WTC11 (cell line): ENCODE data around the gene SLC16A13.

Source experiments
- CBFB ChIP-seq: sonication (generic); formaldehyde crosslinking; IDR thresholded peaks from 2 replicates; pipeline ENCODE4 v1.8.1; 2022; ENCODE audit warnings: mild to moderate bottlenecking, low read depth, missing genetic modification reagents
- ETV6 ChIP-seq: sonication (generic); formaldehyde crosslinking; IDR thresholded peaks from 2 replicates; pipeline ENCODE4 v1.8.1; 2022; ENCODE audit warnings: mild to moderate bottlenecking, missing genetic modification reagents
- NR1H2 ChIP-seq: sonication (generic); formaldehyde crosslinking; IDR thresholded peaks from 2 replicates; pipeline ENCODE4 v1.9.0; 2021; ENCODE audit warnings: mild to moderate bottlenecking, moderate library complexity, missing genetic modification reagents
- ZNF416 ChIP-seq: fragments of 250-450 bp; sonication (Bioruptor Pico); IDR thresholded peaks from 2 replicates; pipeline ENCODE4 v1.9.0; 2021; ENCODE audit warnings: mild to moderate bottlenecking, inconsistent platforms
- TF ChIP-seq, protein P1 (sequence below): sonication (generic); formaldehyde crosslinking; IDR thresholded peaks from 2 replicates; pipeline ENCODE4 v1.8.1; 2022; ENCODE audit warnings: low read depth, mild to moderate bottlenecking, moderate library complexity, missing genetic modification reagents, borderline replicate concordance
- TF ChIP-seq, protein P2 (sequence below): sonication (generic); formaldehyde crosslinking; IDR thresholded peaks from 2 replicates; pipeline ENCODE4 v1.8.0; 2022; ENCODE audit warnings: missing genetic modification reagents
- TF ChIP-seq, protein P3 (sequence below): sonication (generic); formaldehyde crosslinking; IDR thresholded peaks from 2 replicates; pipeline ENCODE4 v1.8.1; 2023; ENCODE audit warnings: mild to moderate bottlenecking, missing genetic modification reagents, moderate library complexity
- TF ChIP-seq, protein P4 (sequence below): fragments of 200-600 bp; IDR thresholded peaks from 2 replicates; pipeline ENCODE4 v1.8.0; 2022; ENCODE audit warnings: antibody characterized with exemption
- TF ChIP-seq, protein P5 (sequence below): sonication (generic); formaldehyde crosslinking; IDR thresholded peaks from 2 replicates; pipeline ENCODE4 v1.8.0; 2022; ENCODE audit warnings: mild to moderate bottlenecking, missing genetic modification reagents

DNA sequence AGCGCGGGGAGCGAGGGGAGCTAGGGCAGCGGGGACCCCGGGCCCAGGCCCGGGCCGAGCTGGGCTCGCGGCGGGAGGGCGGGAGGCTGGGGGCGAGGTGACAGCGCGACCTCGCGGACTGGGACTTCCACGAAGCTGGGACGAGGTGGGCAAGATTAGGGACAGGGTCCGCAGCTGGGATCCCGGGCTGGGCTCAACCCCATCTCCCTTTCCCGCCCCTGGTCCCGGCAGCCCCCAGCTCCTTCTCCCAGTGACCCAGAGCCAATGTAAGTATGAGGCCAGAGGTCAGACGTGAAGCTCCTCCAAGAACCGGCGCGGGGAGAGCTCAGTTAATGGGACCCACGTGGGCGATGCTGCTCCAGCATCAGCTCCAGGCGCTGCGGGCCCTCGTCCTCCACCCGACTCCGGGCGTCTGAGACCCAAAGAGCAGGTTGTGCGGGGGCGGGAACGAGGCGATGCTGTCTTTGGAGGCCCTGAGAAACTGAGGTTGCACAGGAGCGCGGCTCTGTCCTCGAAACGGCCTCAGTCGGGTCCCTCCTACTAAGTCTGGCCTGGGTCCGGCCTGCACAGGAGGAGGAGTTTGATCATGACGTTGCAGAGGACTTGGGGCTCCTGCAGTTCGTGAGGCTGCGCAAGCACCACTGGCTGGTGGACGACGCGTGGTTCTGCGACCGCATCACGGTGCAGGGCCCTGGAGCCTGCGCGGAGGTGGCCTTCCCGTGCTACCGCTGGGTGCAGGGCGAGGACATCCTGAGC is 39.4 kb upstream of the SLC16A13 start:
- TF ChIP-seq, protein P1, sequence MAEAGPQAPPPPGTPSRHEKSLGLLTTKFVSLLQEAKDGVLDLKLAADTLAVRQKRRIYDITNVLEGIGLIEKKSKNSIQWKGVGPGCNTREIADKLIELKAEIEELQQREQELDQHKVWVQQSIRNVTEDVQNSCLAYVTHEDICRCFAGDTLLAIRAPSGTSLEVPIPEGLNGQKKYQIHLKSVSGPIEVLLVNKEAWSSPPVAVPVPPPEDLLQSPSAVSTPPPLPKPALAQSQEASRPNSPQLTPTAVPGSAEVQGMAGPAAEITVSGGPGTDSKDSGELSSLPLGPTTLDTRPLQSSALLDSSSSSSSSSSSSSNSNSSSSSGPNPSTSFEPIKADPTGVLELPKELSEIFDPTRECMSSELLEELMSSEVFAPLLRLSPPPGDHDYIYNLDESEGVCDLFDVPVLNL (CRISPR knock-in tag) = no peak
- TF ChIP-seq CBFB (CRISPR knock-in tag) (no peak), NR1H2 (CRISPR knock-in tag) (no peak), ZNF416 (CRISPR knock-in tag) (no peak), ETV6 (CRISPR knock-in tag) (no peak)
- TF ChIP-seq, protein P2, sequence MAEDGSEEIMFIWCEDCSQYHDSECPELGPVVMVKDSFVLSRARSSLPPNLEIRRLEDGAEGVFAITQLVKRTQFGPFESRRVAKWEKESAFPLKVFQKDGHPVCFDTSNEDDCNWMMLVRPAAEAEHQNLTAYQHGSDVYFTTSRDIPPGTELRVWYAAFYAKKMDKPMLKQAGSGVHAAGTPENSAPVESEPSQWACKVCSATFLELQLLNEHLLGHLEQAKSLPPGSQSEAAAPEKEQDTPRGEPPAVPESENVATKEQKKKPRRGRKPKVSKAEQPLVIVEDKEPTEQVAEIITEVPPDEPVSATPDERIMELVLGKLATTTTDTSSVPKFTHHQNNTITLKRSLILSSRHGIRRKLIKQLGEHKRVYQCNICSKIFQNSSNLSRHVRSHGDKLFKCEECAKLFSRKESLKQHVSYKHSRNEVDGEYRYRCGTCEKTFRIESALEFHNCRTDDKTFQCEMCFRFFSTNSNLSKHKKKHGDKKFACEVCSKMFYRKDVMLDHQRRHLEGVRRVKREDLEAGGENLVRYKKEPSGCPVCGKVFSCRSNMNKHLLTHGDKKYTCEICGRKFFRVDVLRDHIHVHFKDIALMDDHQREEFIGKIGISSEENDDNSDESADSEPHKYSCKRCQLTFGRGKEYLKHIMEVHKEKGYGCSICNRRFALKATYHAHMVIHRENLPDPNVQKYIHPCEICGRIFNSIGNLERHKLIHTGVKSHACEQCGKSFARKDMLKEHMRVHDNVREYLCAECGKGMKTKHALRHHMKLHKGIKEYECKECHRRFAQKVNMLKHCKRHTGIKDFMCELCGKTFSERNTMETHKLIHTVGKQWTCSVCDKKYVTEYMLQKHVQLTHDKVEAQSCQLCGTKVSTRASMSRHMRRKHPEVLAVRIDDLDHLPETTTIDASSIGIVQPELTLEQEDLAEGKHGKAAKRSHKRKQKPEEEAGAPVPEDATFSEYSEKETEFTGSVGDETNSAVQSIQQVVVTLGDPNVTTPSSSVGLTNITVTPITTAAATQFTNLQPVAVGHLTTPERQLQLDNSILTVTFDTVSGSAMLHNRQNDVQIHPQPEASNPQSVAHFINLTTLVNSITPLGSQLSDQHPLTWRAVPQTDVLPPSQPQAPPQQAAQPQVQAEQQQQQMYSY = no peak
- TF ChIP-seq, protein P3, sequence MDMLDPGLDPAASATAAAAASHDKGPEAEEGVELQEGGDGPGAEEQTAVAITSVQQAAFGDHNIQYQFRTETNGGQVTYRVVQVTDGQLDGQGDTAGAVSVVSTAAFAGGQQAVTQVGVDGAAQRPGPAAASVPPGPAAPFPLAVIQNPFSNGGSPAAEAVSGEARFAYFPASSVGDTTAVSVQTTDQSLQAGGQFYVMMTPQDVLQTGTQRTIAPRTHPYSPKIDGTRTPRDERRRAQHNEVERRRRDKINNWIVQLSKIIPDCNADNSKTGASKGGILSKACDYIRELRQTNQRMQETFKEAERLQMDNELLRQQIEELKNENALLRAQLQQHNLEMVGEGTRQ = no peak; the same call in 1 of the 2 replicates
- TF ChIP-seq, protein P4, sequence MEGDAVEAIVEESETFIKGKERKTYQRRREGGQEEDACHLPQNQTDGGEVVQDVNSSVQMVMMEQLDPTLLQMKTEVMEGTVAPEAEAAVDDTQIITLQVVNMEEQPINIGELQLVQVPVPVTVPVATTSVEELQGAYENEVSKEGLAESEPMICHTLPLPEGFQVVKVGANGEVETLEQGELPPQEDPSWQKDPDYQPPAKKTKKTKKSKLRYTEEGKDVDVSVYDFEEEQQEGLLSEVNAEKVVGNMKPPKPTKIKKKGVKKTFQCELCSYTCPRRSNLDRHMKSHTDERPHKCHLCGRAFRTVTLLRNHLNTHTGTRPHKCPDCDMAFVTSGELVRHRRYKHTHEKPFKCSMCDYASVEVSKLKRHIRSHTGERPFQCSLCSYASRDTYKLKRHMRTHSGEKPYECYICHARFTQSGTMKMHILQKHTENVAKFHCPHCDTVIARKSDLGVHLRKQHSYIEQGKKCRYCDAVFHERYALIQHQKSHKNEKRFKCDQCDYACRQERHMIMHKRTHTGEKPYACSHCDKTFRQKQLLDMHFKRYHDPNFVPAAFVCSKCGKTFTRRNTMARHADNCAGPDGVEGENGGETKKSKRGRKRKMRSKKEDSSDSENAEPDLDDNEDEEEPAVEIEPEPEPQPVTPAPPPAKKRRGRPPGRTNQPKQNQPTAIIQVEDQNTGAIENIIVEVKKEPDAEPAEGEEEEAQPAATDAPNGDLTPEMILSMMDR = no peak
- TF ChIP-seq, protein P5, sequence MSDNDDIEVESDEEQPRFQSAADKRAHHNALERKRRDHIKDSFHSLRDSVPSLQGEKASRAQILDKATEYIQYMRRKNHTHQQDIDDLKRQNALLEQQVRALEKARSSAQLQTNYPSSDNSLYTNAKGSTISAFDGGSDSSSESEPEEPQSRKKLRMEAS (CRISPR knock-in tag) = no peak
